Prostate gland (tissue), 2 donors: ENCODE results near the gene SLC2A2. TPM values are rescaled to one million over a fixed set of nuclear protein-coding genes. Genes with fewer than 3 reads are reported as not detected.
"Not testable (repeated sequence)": the region's sequence is repeated elsewhere in the genome, so short reads cannot be mapped to it uniquely, and the experiment has no call there.

Experiments
- DNase-seq: peaks from one replicate; pipeline ENCODE4 v3.0.0-alpha.2; 2019; ENCODE audit warnings: low spot score
- H3K27ac ChIP-seq, 2 donors: fragments of 200-600 bp; sonication (generic); 2 replicates each; pipeline ENCODE4 v1.5.1; 2017 to 2019
- H3K27me3 ChIP-seq: fragments of 200-600 bp; sonication (generic); replicated peaks from 2 replicates; pipeline ENCODE4 v1.5.1; 2019; ENCODE audit not compliant: insufficient read depth
- H3K36me3 ChIP-seq, 2 donors: fragments of 200-600 bp; sonication (generic); 1 replicate in 1 of 2; 2 replicates in 1 of 2; pipeline versions ENCODE4 v1.5.1 to v1.8.1; 2017 to 2019
- H3K4me1 ChIP-seq: fragments of 200-600 bp; sonication (generic); replicated peaks from 2 replicates; pipeline ENCODE4 v1.5.1; 2019
- H3K4me3 ChIP-seq, 2 donors: fragments of 200-600 bp; sonication (generic); 2 replicates each; pipeline ENCODE4 v1.5.1; 2017 to 2019
- H3K9me3 ChIP-seq: fragments of 200-600 bp; sonication (generic); 2 replicates; pipeline ENCODE4 v1.5.1; 2017
- POLR2A ChIP-seq: fragments of 450-650 bp; IDR thresholded peaks from one replicate; pipeline ENCODE4 v1.6.1; 2016; ENCODE audit warnings: antibody characterized with exemption, mild to moderate bottlenecking
- POLR2AphosphoS5 ChIP-seq: sonication (generic); formaldehyde crosslinking; IDR thresholded peaks from one replicate; pipeline ENCODE4 v1.6.1; 2017; ENCODE audit warnings: antibody characterized with exemption
- WGBS: methylation state at CpG from one replicate; pipeline ENCODE4 v1.1.5; 2018; 5-methylcytosine and 5-hydroxymethylcytosine counted together
- intact Hi-C: fragments of 100-400 bp; cut with DNase I; formaldehyde crosslinking; loops from one replicate; pipeline ENCODE4 v1.14.2; 2022
- total RNA-seq, 2 donors: library from RNA; depleted of rRNA; stranded (reverse); fragments of >200 nt; gene quantifications; one replicate each; pipeline ENCODE4 v1.1.0, GENCODE V29; 2016
- TF ChIP-seq, protein P1 (sequence below), 4 experiments: fragments of 200-600 bp in 2 of 4; fragments of 450-650 bp in 2 of 4; sonication (generic) in 2 of 4; IDR thresholded peaks; 1 replicate in 3 of 4; 2 replicates in 1 of 4; pipeline ENCODE4 v1.5.1; 2016 to 2019; ENCODE audit warnings: antibody characterized with exemption in 4 of 4, mild to moderate bottlenecking in 2 of 4, moderate library complexity in 2 of 4

SLC2A2 gene
- total RNA-seq, 2 donors from 2014 or later = not detected

DNA sequence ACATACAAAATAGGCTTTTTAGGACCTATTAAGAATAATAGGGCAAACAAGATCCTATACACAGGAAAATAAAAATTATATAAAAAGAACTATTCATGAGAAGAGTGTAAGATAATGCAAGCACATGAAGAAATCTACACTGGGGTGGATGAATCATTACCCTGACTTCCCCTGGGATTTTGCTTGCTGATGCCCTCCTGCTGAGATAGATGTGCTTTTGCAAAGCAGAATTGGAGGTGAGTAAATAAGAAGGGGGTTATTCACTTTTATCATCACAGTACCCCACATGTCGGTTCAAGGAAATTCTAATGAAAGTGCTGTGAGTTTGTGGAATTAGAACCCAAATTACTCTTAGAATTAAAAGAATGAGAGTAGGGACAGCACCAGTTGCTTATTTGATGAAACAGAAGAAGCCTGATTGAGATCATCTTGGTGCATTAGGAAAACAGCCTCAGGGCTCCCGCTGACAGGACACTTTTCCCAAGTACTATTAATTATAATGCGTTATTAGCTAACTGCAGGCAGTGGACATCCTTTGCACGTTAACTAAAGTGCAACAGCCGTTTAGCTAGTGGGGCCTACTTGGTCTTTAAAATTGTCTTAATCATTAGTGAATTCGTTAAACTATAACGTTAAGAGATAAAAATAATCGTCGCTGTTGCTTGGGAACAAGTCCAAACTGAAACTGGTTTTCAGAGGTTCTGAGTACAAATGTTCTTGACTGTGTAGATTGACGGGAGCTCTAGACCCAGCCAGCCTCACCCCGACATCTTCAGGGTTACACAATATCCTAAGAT, 48.4 kb downstream of the SLC2A2 start:
- no peaks in the 10 kb centered on the region for H3K9me3 ChIP-seq
- no peaks in the 10 kb centered on the region for H3K36me3 ChIP-seq
- intact Hi-C loops = no loop called here
- DNase-seq = no peak
- TF ChIP-seq POLR2AphosphoS5 (no peak), POLR2A (no peak)
- TF ChIP-seq, protein P1, sequence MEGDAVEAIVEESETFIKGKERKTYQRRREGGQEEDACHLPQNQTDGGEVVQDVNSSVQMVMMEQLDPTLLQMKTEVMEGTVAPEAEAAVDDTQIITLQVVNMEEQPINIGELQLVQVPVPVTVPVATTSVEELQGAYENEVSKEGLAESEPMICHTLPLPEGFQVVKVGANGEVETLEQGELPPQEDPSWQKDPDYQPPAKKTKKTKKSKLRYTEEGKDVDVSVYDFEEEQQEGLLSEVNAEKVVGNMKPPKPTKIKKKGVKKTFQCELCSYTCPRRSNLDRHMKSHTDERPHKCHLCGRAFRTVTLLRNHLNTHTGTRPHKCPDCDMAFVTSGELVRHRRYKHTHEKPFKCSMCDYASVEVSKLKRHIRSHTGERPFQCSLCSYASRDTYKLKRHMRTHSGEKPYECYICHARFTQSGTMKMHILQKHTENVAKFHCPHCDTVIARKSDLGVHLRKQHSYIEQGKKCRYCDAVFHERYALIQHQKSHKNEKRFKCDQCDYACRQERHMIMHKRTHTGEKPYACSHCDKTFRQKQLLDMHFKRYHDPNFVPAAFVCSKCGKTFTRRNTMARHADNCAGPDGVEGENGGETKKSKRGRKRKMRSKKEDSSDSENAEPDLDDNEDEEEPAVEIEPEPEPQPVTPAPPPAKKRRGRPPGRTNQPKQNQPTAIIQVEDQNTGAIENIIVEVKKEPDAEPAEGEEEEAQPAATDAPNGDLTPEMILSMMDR (IDR thresholded peaks at IDR 0.05) = no peak
- no peak overlapping the region for H3K4me3 ChIP-seq
- 74% methylated on average over 11 of the region's 11 CpGs for WGBS
- H3K4me1 ChIP-seq = no peaks in the 10 kb centered on the region
- no peaks in the 10 kb centered on the region for H3K27me3 ChIP-seq
- no peak overlapping the region for H3K27ac ChIP-seq

DNA sequence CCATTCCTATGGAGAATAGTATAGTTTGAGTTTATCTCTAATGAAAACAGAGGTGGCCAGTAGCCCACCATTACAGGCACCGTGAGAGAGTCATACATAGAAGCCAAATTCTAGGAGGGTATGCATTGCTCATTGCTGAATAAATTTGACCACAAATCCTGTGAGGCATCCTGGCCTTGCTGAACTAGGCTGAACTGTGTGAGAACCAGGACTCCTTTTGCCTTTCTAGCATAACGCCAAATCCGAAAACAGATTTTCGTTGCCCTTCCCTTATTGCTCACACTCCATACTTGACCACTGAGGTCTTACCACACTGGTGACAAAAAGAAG, 50.4 kb downstream of the SLC2A2 start:
- no peaks in the 10 kb centered on the region for H3K27me3 ChIP-seq
- no peaks in the 10 kb centered on the region for H3K4me1 ChIP-seq
- H3K36me3 ChIP-seq = no peaks in the 10 kb centered on the region
- H3K9me3 ChIP-seq = no peaks in the 10 kb centered on the region
- no peak overlapping the region for H3K4me3 ChIP-seq
- intact Hi-C loops = no loop called here
- TF ChIP-seq POLR2A = no peak
- no peak for TF ChIP-seq POLR2AphosphoS5
- TF ChIP-seq, protein P1 (IDR thresholded peaks at IDR 0.05) = no peak
- 71% methylated on average over 4 of the region's 4 CpGs for WGBS
- no peak overlapping the region for H3K27ac ChIP-seq
- no peak for DNase-seq

DNA sequence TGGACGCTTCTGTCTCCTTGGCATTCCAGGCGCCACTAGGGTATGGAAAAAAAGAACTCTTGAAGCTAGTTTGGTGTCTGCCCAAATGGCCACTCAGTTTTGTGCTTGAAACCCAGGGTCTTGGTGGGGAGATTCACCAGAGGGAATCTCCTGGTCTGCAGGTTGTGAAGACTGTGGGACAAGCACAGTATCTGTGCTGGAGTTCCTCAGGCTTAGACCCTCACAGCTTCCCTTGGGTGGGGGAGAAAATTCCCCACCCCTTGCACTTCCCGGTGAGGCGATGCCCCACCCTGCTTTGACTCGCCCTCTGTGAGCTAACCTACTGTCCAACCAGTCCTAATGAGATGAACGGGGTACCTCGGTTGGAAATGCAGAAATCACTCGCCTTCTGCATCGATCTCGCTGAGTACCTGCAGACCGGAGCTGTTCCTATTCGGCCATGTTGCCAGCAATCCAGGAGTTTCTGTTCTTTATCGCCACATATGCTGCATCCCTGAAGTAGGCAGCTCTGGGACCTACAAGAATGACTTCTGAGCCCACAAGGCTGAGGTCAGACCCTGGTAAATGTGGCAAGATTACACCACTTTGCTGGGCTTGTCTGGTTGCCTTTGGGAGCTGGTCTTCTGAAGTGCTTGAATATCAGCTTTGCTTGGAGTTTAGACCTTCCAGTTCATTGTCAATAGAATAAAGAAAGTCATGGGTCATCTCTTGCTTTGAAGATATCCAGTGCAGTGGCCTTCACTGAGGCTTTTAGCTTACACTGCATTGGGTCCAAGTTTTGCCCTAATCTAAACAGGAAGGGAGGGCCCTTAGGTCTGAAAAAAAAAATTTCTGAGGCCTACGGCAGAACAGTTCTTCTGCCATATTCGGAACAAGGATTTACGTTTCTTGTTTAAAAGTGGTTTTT, 51.0 kb downstream of the SLC2A2 start:
- Histone ChIP-seq H3K27me3 (no peaks in the 10 kb centered on the region), H3K9me3 (no peaks in the 10 kb centered on the region), H3K4me3 (no peak overlapping the region), H3K27ac (no peak overlapping the region), H3K36me3 (no peaks in the 10 kb centered on the region), H3K4me1 (no peaks in the 10 kb centered on the region)
- TF ChIP-seq POLR2A = no peak
- TF ChIP-seq, protein P1 (IDR thresholded peaks at IDR 0.05) = no peak
- no peak for TF ChIP-seq POLR2AphosphoS5
- DNase-seq = no peak
- 93% methylated on average over 16 of the region's 16 CpGs for WGBS
- intact Hi-C loops = no loop called here

DNA sequence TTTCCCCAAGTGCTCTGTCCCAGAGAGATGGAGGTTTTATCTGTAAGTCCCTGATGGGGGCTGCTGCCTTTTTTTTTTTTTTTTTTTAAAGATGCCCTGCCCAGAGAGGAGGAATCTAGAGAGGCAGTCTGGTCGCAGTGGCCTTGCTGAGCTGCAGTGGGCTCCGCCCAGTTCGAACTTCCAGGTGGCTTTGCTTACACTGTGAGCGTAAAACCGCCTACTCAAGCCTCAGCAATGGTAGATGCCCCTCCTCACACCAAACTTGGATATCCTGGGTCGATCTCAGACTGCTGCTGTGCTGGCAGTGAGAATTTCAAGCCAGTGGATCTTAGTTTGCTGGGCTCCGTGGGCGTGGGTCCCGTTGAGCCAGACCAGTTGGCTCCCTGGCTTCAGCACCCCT, 51.6 kb downstream of the SLC2A2 start:
- Histone ChIP-seq H3K36me3 (no peaks in the 10 kb centered on the region), H3K4me3 (no peak overlapping the region), H3K9me3 (no peaks in the 10 kb centered on the region), H3K27me3 (no peaks in the 10 kb centered on the region), H3K27ac (no peak overlapping the region), H3K4me1 (no peaks in the 10 kb centered on the region)
- no peak for TF ChIP-seq POLR2AphosphoS5
- no peak for TF ChIP-seq POLR2A
- TF ChIP-seq, protein P1 (IDR thresholded peaks at IDR 0.05) = no peak
- intact Hi-C loops = no loop called here
- 68% methylated on average over 9 of the region's 9 CpGs for WGBS
- DNase-seq = no peak

DNA sequence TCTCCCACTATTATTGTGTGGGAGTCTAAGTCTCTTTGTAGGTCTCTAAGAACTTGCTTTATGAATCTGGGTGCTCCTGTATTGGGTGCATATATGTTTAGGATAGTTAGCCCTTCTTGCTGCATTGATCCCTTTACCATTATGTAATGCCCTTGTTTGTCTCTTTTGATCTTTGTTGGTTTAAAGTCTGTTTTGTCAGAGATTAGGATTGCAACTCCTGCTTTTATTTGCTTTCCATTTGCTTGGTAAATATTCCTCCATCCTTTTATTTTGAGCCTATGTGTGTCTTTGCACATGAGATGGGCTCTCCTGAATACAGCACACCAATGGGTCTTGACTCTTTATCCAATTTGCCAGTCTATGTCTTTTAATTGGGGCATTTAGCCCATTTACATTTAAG, 53.6 kb downstream of the SLC2A2 start:
- H3K36me3 ChIP-seq, H3K4me3 ChIP-seq, intact Hi-C loops, H3K27me3 ChIP-seq, H3K27ac ChIP-seq, H3K9me3 ChIP-seq, H3K4me1 ChIP-seq, DNase-seq: not testable (repeated sequence)
